Stimulated activated CD4-positive, alpha-beta T cell treated with anti-CD3 and anti-CD28 coated beads, Interleukin-15, amount 100 ng/mL, for 48 hours (primary cell): ENCODE measurements around the gene NDUFB8.

Source experiments
- DNase-seq, 2 donors: peaks; one replicate each; pipeline ENCODE4 v3.0.0-alpha.2; 2020; ENCODE audit warnings: low read depth in 2 of 2

The NDUFB8 gene

DNA sequence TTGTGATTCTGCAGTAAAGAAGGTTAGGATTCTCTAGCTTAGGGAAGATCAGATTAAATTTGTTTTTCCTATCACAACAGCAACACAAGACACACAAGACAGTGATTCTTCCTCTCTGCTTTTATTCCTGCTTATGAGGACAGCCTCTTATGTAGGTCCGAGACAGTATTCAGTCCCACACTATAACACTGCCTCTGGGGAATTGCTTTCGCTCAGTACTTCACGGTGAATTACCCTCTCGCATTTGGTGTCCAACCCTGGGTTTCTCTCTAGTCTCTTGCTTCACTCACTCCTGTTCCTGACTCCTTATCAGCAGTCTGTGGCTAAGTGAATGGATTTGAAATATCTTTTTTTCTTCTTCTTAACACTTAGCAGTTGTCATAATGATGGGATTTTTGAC, 7.8 kb upstream of the NDUFB8 start:
- DNase-seq: no peak

DNA sequence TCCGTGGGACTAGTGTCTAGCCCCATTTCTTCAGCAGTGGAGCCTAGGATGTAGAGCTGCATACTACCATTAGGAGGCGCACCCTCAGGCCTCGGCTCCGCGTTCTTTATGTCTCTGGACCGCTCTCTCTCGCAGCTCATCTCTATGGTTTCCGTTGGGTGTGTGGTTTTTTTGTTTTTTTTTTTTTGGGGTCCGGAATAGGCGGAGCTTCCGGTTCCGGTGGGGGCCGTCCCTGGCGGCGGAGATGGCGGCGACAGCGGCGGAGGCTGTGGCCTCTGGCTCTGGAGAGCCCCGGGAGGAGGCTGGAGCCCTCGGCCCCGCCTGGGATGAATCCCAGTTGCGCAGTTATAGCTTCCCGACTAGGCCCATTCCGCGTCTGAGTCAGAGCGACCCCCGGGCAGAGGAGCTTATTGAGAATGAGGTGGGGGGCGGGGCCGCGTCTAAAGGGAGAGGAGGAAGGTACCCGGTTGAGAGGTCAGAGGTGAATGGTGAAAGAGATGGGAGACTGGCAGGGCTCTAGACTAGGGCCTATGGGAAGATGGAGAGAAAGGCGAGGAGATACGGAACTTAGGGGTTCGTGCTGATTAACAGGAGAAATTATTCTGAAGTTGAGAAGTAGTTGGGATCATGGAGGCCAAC, 6.2 kb upstream of the NDUFB8 start, which contains the start of gene HIF1AN:
Gene HIF1AN, plus strand, starts transcription at position 229 of the 639 bp plus-strand sequence. Its CDS starts 16 bp downstream, at position 245.
- DNase-seq: peak; percentile 84

DNA sequence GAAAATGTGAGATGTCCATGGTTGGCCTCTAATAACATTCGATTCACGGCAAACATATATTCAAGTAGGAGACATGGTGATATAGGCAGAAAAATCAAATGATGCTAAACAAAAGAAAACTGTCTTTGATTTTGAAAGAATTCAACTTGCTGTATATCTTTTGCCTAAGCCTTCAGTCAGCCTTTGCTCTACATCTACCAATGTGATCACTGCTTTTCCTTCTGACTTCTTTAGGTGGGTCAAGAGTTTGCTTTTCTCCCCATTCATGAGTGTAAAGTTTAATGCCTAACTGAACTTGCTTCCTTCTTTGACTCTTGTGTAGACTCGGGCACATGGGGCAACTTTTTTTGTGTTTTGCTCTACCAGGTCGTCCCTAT, 5.7 kb upstream of the NDUFB8 start:
- no peak for DNase-seq

DNA sequence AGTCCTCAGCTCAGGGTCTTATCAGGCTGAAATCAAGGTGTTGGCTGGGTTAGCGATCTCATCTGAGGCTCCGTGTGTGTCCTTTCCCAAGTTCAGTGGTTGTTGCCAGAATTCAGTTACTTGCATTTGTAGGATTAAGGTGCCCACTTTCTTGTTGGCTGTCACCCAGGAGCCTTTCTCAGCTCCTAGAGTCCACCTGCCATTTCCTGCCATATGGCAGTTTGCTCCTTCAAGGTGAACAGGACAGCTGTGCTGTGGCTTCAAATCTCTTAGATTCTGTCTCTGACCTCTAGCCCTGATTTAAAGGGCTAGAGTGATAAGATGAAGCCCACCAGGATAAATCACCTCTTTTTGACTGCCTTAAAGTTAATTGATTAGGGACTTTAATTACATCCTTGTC, 5.1 kb upstream of the NDUFB8 start:
- no peak for DNase-seq

DNA sequence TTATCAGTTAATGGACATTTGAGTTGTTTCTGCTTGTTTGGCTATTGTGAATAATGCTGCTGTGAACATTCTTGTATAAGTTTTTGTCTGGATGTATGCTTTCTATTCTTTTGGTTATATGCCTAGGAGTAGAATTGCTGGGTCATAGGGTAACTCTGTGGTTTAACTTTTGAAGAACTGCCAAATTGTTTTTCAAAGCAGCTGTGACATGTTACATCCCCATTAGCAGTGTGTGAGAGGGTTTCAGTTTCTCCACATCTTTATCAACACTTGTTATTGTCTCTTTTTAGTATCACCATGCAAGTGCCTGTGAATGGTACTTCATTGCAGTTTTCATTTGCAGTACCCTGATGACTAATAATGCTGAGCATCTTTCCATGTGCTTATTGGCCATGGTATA, 2.1 kb upstream of the NDUFB8 start:
- no peak for DNase-seq

DNA sequence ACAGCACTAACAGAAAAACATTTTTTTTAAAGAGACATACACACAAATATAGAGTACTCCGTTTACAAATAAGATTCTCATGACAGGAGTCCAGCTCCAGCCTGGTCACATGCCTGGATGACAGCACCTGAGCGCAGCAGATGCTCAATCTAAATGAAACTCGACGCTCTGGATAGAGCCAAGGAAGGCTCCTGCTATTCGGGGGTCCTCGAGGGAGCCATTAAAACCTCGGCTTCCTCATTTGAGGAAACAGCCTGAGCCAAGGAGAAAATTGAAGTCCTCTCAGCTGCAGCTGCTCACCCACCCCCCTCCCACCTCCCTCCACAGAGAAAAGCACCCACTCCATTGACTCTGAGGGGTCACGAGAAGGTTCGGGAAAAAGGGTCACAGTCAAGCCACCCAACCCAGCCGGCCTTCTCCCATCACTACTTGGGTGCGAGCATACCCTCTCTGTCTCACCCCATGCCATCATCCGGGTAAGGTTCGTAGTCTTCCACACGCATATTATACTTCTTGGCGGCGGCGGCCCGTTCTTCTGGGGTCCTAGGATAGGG, 673 bp downstream of the NDUFB8 start:
- DNase-seq: no peak

DNA sequence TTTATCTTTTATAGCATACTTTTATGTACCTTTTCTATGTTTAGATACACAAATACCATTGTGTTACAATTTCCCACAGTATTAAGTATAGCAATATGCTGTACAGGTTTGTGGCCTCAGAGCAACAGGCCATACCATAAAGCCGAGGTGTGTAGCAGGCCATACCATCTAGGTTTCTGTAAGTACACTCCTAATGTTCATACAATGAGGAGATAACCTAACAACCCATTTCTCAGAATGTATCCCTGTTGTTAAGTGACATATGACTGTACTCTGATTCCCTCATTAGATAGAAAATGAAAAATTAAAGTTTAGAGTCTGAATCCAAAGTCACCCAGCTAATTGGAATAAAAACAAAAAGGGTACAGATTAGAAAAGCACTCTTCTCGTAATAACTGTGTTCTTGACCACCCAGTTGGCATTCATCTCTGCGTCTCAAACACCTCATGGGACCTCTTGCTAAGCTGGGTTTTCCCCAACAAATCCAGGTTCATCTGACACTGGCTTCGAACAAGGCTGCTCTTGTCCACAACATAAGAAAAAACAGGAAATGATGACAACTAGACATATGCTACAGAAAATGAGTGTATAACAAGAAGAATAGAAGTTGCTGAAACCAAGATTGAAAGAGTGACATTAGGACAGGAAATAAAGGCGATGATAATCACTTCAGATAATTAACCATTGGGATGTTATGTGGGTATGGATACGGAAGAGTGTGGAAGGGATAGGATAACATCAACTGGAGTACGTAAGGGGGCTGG, 1.4 kb downstream of the NDUFB8 start:
- no peak for DNase-seq

DNA sequence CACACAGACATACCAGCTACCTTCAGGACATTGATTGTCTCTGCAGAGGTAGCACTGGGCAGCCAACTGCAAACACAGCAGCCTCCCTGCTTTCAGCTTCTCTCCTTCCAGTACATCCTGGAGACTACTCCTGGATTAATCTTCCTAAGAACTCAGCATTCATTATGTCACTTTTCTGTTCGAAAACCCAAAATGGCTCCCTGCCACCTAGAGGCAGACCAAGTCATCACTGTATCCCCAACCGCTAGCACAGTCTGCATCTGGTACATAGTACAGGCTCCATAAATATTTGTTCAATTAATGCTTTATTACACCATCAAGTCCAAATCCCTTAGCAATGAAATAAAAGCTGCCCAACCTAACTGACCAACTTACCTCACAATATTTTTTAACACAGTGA, 5.0 kb downstream of the NDUFB8 start:
- no peak for DNase-seq

DNA sequence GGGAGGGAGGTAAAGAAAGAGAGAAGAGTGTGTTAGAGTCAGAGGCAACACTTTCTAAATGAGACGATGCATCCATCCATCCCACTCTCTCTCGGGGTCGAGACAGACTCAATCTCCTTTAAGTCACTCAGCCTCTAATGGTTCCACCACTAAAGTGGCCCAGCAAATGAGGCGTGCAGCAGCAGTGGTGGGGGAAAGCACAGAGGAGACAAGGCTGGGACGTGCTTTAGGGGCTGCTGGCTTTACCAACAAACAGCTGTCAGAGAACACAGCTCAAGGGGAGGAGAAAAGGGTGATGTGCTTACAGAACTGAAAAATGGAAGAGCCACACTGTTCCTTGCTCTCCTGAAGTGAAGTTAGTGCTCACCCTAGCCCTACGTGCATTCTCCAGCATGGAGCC, 5.5 kb downstream of the NDUFB8 start:
- DNase-seq: no peak

DNA sequence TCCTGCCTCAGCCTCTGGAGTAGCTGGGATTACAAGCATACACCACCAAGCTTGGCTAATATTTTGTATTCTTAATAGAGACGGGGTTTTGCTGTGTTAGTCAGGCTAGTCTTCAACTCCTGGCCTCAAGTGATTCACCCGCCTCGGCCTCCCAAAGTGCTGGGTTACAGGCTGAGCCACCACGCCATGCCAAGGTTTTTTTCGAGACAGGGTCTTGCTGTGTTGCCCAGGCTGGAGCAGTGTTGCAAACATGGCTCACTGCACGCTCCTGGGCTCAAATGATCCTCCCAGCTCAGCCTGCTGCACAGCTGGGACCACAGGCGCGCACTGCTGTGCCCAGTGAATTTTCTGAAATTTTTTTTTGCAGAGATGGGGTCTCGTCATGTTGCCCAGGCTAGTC, 6.7 kb downstream of the NDUFB8 start:
- DNase-seq: no peak

DNA sequence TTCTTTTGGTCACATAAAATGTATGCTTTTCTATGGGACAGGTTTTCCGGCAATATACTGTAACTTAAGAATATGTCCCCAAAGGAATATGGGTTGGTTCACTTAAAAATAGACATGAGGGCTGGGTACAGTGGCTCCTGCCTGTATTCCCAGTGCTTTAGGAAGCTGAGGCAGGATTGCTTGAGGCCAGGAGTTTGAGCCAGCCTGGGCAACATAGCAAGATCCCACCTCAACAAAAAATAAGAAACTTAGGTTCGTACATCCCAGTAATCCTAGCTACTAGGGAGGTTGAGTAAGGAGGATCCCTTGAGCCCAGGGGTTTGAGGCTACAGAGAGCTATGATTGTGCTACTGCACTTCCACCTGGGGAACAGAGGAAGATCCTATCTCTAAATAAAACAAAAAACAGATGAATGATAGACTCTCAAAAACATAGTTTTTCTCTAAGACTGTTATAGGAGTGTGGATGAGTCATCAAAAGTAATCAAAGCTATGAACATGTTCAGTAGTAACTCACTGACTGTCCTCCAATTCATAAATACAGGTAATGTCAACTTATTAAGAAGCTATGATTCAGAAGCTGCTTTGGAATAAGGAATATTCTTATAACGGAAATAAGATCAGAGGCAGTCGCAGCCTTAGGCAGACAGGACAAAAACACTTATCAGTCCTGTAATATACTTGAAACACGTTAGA, 7.4 kb downstream of the NDUFB8 start:
- no peak for DNase-seq

DNA sequence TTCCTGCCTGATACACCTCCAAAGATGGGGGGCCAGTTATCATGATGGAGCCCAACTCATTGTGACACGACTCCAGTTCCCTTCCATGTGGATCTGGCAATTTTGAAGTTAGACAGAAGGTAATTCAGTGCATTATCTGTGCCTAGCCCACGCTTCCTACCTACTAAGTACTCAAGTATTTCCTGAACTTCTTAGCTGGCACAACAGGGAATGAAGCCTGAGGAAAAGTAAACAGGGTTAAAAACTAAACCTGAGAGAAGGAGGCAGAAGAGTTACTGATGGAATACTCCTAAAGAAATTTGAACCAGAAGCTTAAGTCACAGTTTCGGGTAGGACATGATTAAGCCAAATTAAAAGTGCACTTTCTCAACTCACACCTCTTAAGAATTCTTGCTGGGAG, 8.9 kb downstream of the NDUFB8 start:
- no peak for DNase-seq

DNA sequence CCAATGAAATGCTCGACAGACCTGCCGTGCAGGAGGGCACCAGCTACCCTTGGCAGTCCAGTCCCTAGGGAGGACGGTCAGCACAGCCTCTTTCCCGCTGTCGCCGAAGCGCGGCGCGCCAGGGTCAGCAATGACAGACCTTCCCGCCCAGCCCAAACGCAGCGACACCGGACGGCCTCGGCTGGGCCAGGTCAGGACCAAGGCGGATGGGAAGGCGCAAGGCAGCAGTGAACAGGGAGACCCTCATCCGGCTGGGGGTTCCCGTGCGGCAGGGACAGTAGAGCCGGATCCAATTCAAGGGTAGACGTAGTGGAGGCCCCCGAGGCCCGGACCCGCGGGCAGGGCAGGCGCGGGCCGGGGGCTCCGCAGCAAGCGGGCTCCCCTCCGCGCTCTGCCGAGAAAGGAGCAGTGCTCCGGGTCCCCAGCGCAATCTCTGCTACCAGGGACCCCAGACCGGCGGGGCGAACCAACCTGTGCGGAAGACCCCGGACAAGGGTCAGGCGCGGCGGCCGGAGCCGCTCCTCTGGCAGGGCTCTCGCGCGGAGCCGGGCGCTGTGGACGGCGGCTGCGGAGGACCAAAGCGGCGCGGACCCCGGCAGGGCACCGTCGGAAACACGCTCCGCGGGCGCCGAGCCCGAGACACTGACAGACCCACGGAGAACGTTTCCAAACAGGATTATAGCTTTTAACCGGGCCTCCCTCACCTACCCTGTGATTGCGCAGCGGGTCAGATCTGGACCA, 10.2 kb downstream of the NDUFB8 start, which contains the start of gene SEC31B:
Gene SEC31B, minus strand, starts transcription at position 551 of the 741 bp plus-strand sequence. CDS start 2,909 bp downstream, outside the sequence.
- DNase-seq: no peak

DNA sequence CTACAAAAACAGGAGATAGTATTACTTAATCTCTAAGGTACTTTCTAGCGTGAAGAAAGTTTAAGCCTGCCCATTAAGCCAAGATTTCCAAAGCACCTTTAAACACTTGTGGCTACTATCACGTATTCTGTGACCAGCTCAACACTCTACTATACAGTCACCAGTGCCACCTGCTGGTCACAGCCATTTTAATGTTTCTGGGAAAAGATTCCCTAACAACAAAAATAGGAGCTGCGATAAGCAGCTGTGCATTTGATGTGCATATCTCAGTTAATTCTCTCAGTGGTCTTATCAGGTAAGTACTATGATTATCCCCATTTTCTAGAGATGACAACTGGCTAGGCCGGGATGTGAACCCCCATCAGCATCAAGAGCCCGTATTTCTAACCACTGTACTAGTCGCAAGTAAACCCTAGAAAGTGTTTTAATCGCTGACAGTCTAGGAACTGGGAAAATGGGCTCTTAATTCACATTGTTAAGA, 10.9 kb downstream of the NDUFB8 start:
- peak in 1 of 2 donors; percentile 54 for DNase-seq

DNA sequence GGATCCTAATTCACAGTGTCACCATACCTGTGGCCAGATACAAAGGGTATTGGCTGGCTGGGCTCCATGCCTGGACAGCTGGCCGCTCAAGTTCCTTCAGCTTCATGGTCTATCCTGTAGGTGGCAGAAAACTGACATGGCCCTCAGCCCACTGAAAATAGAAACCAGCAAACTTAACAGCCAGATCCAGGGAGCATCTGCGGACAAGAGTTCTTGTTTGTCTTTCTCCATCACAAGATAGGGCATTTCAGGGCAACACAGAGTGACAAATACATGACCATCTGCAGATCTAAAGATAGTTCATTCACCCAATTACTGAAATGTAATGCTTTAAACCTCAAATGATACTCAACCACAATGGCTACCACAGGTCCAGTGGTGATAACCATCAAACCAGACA, 12.8 kb downstream of the NDUFB8 start:
- DNase-seq: no peak

DNA sequence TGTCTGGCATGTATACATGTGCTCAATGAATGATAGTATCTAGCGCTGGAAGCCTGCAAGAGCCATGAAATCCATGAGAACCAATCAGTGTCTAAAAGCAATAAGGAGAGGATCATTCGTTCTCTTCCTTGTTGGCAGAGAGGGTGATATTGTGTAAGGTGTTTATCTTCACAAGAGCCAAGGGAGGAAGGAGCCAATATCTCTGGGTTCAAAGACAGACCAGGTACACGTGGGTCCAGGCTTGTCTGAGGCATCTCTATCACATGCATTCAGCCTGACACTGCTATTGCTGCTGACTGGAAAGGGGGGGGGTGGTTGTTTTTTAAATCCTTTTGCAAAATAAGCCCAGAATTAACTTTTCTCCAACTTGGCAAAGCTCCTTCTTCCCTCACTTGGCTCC, 14.1 kb downstream of the NDUFB8 start:
- no peak for DNase-seq

DNA sequence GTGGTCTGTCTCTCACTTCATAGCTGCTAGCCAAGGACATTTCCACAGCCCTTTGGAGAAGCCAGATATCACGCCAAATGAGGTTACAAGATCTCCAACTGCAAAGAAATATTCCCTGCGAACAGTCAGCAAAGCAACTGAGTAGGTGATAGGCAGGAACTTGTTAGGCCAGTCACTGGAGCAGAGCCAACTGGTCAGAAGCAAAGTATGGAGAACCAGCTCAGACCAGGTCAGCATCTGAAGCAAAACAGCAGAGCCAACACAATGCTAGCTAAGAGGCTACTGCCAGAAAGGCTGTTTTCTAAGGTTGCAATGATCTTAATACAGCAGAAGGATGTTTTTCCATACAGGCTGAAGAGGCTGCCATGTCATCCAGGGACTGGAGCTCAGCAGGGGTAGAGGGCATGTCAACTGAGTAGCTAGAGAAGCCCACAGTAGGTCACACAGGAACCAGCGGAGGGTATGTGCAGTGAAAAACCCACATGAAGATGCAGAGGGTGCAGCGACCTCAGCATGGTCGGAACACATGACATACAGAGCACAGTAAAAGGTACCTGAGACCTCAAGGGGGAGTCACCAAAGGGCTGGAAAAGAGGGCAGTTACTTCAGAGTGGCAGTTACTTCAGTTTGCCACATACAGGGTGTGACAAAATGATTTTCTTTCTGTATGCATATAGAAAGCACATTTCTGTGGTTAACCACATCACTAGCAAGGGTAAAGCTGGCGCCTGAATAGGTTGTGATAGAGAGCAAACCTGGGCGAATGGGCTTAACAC, 18.9 kb downstream of the NDUFB8 start:
- DNase-seq: peak; percentile 57 to 59

DNA sequence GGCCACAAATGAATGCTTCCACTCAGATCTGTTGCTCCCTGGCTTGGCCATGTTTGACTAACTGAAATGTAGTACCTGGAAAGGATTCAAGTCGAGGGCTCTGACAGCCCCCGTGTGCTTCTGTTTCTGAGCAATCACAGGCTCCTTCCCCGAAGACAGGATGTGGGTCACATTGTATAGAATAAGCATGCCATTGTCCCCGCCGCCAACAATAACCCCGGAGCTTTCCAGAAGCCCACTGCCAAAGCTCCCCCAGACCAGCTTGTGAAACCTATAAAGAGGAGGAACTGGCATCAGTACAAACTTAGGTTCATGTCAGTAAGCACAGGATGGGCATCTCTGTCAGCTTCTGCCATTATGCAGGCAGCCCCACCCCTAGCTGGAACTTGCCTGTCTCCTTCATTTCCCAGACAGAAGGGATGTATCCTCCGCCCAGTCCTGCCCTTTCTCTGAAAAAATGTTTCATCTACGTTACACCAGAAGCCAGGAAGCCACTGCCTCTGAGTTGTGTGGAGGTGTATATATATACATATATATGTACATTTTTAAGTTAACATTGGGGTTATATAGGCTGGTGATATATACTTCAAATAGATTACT, 20.3 kb downstream of the NDUFB8 start:
- DNase-seq: peak in 1 of 2 donors; percentile 53

DNA sequence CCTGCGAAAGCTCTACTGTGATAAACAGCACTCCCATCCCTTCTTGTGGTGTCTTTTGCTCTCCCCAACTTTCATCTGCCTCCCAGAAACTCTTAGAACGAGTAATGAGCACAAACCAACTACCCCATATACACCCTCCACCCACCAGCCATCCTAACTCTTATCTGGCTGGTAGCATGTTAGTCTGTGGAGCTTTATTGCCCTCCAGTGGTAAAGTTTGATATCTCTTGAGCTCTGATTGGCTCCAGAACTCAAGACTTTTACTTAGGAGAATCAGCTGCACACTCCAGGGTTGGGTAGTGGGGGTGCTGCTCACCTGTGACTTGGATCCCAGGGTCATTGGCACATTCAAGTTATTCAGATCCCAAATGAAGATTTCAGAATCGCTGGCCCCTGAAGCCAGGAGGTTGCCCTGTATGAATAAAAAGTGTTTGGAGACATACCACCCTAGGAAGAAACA, 20.9 kb downstream of the NDUFB8 start:
- DNase-seq: peak in 1 of 2 donors; percentile 34

DNA sequence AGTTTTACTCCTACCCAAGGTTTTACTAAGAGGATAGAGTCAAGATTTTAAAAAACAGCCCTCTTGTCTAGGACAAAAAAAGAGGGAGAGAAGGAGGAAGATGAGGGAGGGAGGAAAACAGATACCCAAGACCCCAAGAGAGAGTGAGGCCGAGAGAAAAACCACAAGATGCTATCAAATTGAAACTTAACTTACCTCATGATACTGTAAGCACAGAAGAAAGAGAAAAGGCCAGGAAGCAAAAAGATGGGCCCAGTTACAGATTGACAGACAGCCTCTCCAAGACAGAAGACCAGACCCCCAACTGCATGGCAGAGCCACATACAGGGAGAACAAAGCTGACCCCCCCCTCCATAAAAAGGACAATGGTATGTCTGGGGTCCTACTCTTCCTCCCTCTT, 21.4 kb downstream of the NDUFB8 start:
- DNase-seq: no peak
